ENCODE measurements around the gene TWIST2. TPM values are rescaled to one million over a fixed set of nuclear protein-coding genes. Genes with fewer than 3 reads are reported as not detected.

Gene TWIST2
- total RNA-seq, 6 donors from 2014 or later: 10.5 to 29.3 (median 23.4) TPM

- H3K9me3 ChIP-seq: no peaks in the 10 kb centered on the region
- peak in 1 of 2 donors; percentile 14 for DNase-seq
- WGBS, 2 donors: 81 to 83% methylated on average over 21 of the region's 21 CpGs
- ATAC-seq (ENCODE audit: low FRiP score in 2 of 2): no peak
- peaks cover 0 to 3% (median 0%) of the 10 kb centered on the region in 4 donors for H3K36me3 ChIP-seq
- TF ChIP-seq CTCF (IDR thresholded peaks at IDR 0.05) (no peak), POLR2AphosphoS5 (IDR thresholded peaks at IDR 0.05) (no peak), EP300 (IDR thresholded peaks at IDR 0.05) (no peak)
- no peak overlapping the region for H3K4me3 ChIP-seq
- no peak overlapping the region for H3K27ac ChIP-seq
- H3K4me1 ChIP-seq: peaks cover 17 to 22% (median 19%) of the 10 kb centered on the region in 4 donors
- no peaks in the 10 kb centered on the region for H3K27me3 ChIP-seq
Observed at GRCh38 chr2:238861013-238861730, 13.3 kb downstream of the TWIST2 start.

- Histone ChIP-seq H3K4me1 (peaks cover 18 to 22% (median 21%) of the 10 kb centered on the region in 4 donors), H3K27ac (no peak overlapping the region), H3K4me3 (no peak overlapping the region), H3K9me3 (no peaks in the 10 kb centered on the region), H3K27me3 (no peaks in the 10 kb centered on the region), H3K36me3 (peaks cover 0 to 3% (median 0%) of the 10 kb centered on the region in 4 donors)
- WGBS, 2 donors: 95 to 96% methylated on average over 10 of the region's 10 CpGs
- TF ChIP-seq POLR2A (IDR thresholded peaks at IDR 0.05) (no peak), EP300 (IDR thresholded peaks at IDR 0.05) (no peak), CTCF (IDR thresholded peaks at IDR 0.05) (no peak), POLR2AphosphoS5 (IDR thresholded peaks at IDR 0.05) (no peak)
- peak in 1 of 2 donors; percentile 3 for DNase-seq
- no peak for ATAC-seq (ENCODE audit: low FRiP score in 2 of 2)
Observed at GRCh38 chr2:238861766-238862315, 14.0 kb downstream of the TWIST2 start.

GRCh38 chr2:238862701-238863100 lies 14.8 kb downstream of the TWIST2 start:
- Histone ChIP-seq H3K36me3 (no peaks in the 10 kb centered on the region), H3K27me3 (no peaks in the 10 kb centered on the region), H3K9me3 (no peaks in the 10 kb centered on the region), H3K4me1 (peaks cover 18 to 28% (median 26%) of the 10 kb centered on the region in 4 donors), H3K27ac (no peak overlapping the region), H3K4me3 (no peak overlapping the region)
- ATAC-seq (ENCODE audit: low FRiP score in 2 of 2) (no peak), DNase-seq (no peak)
- no peak for TF ChIP-seq CTCF (IDR thresholded peaks at IDR 0.05)
- no peak for TF ChIP-seq EP300 (IDR thresholded peaks at IDR 0.05)
- TF ChIP-seq POLR2AphosphoS5 (IDR thresholded peaks at IDR 0.05): no peak
- no peak for TF ChIP-seq POLR2A (IDR thresholded peaks at IDR 0.05)
- 77 to 83% methylated on average over 5 of the region's 5 CpGs for WGBS, 2 donors

- WGBS, 2 donors: 91 to 93% methylated on average over 14 of the region's 14 CpGs
- H3K9me3 ChIP-seq: no peaks in the 10 kb centered on the region
- TF ChIP-seq CTCF (IDR thresholded peaks at IDR 0.05) (no peak), POLR2A (IDR thresholded peaks at IDR 0.05) (no peak), POLR2AphosphoS5 (IDR thresholded peaks at IDR 0.05) (no peak), EP300 (IDR thresholded peaks at IDR 0.05) (no peak)
- peak overlapping the region in 2 of 4 donors; percentile 7 to 61 for H3K27ac ChIP-seq
- H3K4me3 ChIP-seq: no peak overlapping the region
- DNase-seq (peak in 1 of 2 donors; percentile 8), ATAC-seq (ENCODE audit: low FRiP score in 2 of 2) (no peak)
- H3K36me3 ChIP-seq: no peaks in the 10 kb centered on the region
- peaks cover 21 to 34% (median 31%) of the 10 kb centered on the region in 4 donors for H3K4me1 ChIP-seq
- H3K27me3 ChIP-seq: no peaks in the 10 kb centered on the region
Observed at GRCh38 chr2:238863231-238863630, 15.3 kb downstream of the TWIST2 start.
